ENCODE data around the gene PAQR4. TPM values are rescaled to one million over a fixed set of nuclear protein-coding genes. Genes with fewer than 3 reads are reported as not detected.

PAQR4 gene
- total RNA-seq, 4 donors from 2014 or later = 1.9 to 6.4 (median 4.1) TPM

GRCh38 chr16:3004781-3005284, 35.7 kb downstream of the PAQR4 start:
- 0 to 18% methylated on average over 2 to 14 of the region's 25 CpGs for WGBS, 2 donors (ENCODE audit: low coverage in 1 of 2)
- H3K4me1 ChIP-seq = peaks cover 0 to 11% (median 4%) of the 10 kb centered on the region in 3 donors
- no peak overlapping the region for H3K27ac ChIP-seq
- ATAC-seq = no peak
- TF ChIP-seq EP300 (IDR thresholded peaks at IDR 0.05) (no peak), POLR2A (IDR thresholded peaks at IDR 0.05) (no peak), POLR2AphosphoS5 (IDR thresholded peaks at IDR 0.05) (no peak), CTCF (IDR thresholded peaks at IDR 0.05) (no peak)
- no peaks in the 10 kb centered on the region for H3K36me3 ChIP-seq
- peaks cover 69% of the 10 kb centered on the region for H3K27me3 ChIP-seq
- H3K9me3 ChIP-seq = no peaks in the 10 kb centered on the region
- peak overlapping the region in 1 of 2 donors; percentile 44 for H3K4me3 ChIP-seq

- 45 to 54% methylated on average over 3 to 5 of the region's 13 CpGs for WGBS, 2 donors (ENCODE audit: low coverage in 1 of 2)
- Histone ChIP-seq H3K4me3 (no peak overlapping the region), H3K27me3 (peaks cover 77% of the 10 kb centered on the region)
These were observed 38.2 kb downstream of the PAQR4 start for GRCh38 chr16:3007059-3007956.

GRCh38 chr16:3007957-3008689, 39.0 kb downstream of the PAQR4 start:
- ATAC-seq = no peak
- H3K4me1 ChIP-seq = peaks cover 0 to 11% (median 4%) of the 10 kb centered on the region in 3 donors
- H3K36me3 ChIP-seq = no peaks in the 10 kb centered on the region
- WGBS, 2 donors (ENCODE audit: low coverage in 1 of 2) = 20 to 23% methylated on average over 5 to 10 of the region's 17 CpGs
- no peak overlapping the region for H3K4me3 ChIP-seq
- no peak overlapping the region for H3K27ac ChIP-seq
- H3K27me3 ChIP-seq = peaks cover 85% of the 10 kb centered on the region
- no peak for TF ChIP-seq POLR2A (IDR thresholded peaks at IDR 0.05)
- TF ChIP-seq EP300 (IDR thresholded peaks at IDR 0.05) = no peak
- TF ChIP-seq POLR2AphosphoS5 (IDR thresholded peaks at IDR 0.05) = no peak
- no peak for TF ChIP-seq CTCF (IDR thresholded peaks at IDR 0.05)
- no peaks in the 10 kb centered on the region for H3K9me3 ChIP-seq

More at GRCh38 chr16:3007059-3007956, 38.2 kb downstream of the PAQR4 start:
- ATAC-seq = no peak
- Histone ChIP-seq H3K36me3 (no peaks in the 10 kb centered on the region), H3K9me3 (no peaks in the 10 kb centered on the region), H3K27ac (no peak overlapping the region), H3K4me1 (peaks cover 0 to 11% (median 4%) of the 10 kb centered on the region in 3 donors)
- TF ChIP-seq EP300 (IDR thresholded peaks at IDR 0.05) (no peak), POLR2AphosphoS5 (IDR thresholded peaks at IDR 0.05) (no peak), CTCF (IDR thresholded peaks at IDR 0.05) (no peak), POLR2A (IDR thresholded peaks at IDR 0.05) (no peak)

GRCh38 chr16:3008690-3009037, 39.5 kb downstream of the PAQR4 start:
- Histone ChIP-seq H3K27me3 (peaks cover 90% of the 10 kb centered on the region), H3K4me3 (no peak overlapping the region), H3K4me1 (peaks cover 0 to 7% (median 4%) of the 10 kb centered on the region in 3 donors), H3K36me3 (no peaks in the 10 kb centered on the region), H3K27ac (no peak overlapping the region), H3K9me3 (no peaks in the 10 kb centered on the region)
- TF ChIP-seq EP300 (IDR thresholded peaks at IDR 0.05) = no peak
- no peak for TF ChIP-seq CTCF (IDR thresholded peaks at IDR 0.05)
- no peak for TF ChIP-seq POLR2AphosphoS5 (IDR thresholded peaks at IDR 0.05)
- no peak for TF ChIP-seq POLR2A (IDR thresholded peaks at IDR 0.05)
- ATAC-seq = no peak
- 80% methylated on average over 1 of the region's 4 CpGs; no CpG with 5 or more reads in 1 of the 2 donors for WGBS, 2 donors (ENCODE audit: low coverage in 1 of 2)

All from gastroesophageal sphincter (tissue), 4 donors.